HG02884 (cell line): ENCODE results near the gene OR2S2.
"Not testable (repeated sequence)": the region's sequence is repeated elsewhere in the genome, so short reads cannot be mapped to it uniquely, and the experiment has no call there.

Source experiments
- ATAC-seq: cut with Tn5 transposase; IDR thresholded peaks from one replicate; pipeline ENCODE4 v1.9.1; 2021; ENCODE audit warnings: mild to moderate bottlenecking, moderate library complexity; ENCODE audit not compliant: unreplicated experiment

Gene OR2S2

GRCh38 chr9:35934069-35934468, 23.9 kb downstream of the OR2S2 start:
- not testable (repeated sequence) for ATAC-seq

DNA sequence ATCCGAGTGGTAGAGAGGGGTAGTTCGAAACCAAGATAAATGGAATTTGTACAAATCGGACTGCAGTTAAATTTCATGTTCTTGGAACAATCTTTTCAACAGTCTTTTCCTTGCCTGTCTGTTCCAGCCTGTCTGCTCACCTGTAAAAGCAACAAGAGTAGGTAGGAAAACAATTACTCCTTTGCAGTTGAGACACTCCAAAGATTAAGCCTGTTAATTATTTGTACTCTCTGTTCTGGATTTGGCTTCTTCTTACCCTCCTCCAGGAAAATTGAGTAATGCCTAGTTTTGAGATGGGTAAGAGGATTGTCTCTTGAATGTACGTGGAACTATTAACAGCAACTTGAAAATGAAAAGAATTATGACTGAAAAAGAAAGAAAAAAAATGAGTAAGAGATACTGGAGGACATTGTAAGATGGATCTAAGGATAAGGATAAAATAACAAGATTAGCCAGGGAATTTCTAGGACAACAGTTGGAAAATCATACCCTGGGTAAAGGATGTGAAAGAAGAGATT, 24.3 kb downstream of the OR2S2 start:
- no peak for ATAC-seq

DNA sequence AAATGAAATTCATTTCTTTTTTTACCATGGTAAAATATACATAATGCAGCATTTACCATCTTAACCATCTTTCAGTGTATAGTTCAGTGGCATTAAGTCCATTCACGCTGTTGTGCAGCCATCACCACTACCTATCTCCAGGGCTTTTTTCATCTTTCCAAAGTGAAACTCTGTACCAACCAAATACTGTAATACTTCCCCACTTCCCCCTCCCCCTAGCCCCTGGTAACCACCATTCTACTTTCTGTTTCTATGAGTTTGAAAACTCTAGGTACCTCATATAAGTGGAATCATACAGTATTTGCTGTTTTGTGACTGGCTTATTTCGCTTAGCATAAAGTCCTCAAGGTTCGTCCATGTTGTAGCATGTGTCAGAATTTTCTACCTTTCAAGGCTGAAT, 25.2 kb downstream of the OR2S2 start:
- no peak for ATAC-seq

GRCh38 chr9:35930989-35931388, 27.0 kb downstream of the OR2S2 start:
- no peak for ATAC-seq

DNA sequence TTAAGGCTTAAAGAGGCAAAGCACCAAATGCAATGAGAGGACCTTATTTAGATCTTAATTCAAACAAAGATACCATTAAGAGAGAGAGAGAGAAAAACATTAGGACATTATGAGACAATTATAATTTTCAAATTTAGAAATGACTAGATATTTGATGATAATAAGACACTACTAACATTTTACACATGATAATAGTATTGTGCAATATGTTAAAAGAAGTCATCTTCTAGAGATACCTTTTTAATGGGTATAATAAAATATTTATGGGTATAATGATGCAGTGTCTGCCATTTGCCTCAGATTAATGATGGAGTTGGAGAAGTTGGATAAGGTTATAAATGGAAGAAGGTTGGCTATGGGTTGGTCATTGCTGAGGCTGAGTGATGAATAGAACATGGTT, 27.4 kb downstream of the OR2S2 start:
- ATAC-seq, result no peak

GRCh38 chr9:35929453-35929718, 28.6 kb downstream of the OR2S2 start:
- ATAC-seq, result no peak

DNA sequence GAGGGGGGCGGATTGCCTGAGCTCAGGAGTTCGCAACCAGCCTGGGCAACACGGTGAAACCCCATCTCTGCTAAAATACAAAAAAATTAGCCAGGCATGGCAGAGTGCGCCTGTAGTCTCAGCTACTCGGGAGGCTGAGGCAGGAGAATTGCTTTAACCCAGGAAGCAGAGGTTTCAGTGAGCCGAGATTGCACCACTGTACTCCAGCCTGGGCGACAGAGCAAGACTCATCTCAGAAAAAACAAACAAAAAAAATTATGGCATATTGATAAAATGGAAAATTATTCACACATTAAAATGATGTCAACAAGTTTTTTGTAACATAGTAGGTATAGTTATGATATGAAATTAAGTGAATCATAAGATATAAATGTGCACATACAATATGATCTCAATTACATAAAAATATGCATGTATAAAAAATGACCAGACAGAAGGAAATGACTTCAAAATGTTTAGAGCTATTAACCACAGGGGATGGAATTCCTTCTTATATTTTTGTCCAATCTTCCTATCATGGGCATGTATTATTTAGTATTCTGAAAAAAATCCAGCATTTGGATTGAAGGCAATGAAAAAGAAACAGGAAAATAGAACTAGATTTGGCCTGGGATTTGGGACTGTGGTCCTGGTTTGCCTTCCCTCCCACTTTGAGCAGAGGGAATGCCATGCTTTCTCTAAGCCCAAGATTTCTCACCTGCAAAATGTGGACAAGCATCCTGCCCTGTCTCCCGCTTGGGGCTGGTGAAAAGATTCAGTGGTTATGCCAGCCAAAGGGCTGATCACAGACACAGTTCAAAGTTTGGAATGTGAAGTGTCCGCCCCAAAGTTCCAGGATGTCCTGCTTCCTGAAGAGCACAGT, 29.1 kb downstream of the OR2S2 start:
- no peak for ATAC-seq

- no peak for ATAC-seq
Observed at GRCh38 chr9:35923927-35924763, 33.8 kb downstream of the OR2S2 start.

- ATAC-seq, result no peak
Observed at GRCh38 chr9:35923598-35923926, 34.4 kb downstream of the OR2S2 start.

- no peak for ATAC-seq
Observed at GRCh38 chr9:35920051-35920620, 37.8 kb downstream of the OR2S2 start.

- ATAC-seq, result no peak
Observed at GRCh38 chr9:35919212-35920008, 38.5 kb downstream of the OR2S2 start.

- no peak for ATAC-seq
Observed at GRCh38 chr9:35918780-35919179, 39.2 kb downstream of the OR2S2 start.

DNA sequence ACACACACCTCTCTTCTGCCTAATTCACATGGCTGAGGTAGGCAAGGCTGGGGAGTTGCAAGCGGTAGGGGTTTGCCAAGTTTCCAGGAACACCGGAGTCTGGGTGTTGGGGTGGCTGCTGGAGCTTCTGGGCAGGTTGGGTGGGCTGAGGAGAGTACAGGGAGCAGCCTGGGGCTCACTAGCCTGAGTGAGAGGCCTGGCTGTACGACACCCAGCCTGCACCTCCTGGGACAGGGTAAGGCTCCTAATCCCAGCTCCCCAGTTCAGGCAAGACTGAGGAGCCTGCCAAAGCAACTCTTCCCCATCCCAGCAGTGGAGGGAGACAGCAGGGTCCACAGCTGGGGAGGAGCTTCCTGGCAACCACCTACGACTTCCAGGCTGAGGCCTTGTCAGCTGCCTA, 40.7 kb downstream of the OR2S2 start:
- no peak for ATAC-seq

GRCh38 chr9:35915681-35916294, 42.2 kb downstream of the OR2S2 start:
- ATAC-seq, result no peak

DNA sequence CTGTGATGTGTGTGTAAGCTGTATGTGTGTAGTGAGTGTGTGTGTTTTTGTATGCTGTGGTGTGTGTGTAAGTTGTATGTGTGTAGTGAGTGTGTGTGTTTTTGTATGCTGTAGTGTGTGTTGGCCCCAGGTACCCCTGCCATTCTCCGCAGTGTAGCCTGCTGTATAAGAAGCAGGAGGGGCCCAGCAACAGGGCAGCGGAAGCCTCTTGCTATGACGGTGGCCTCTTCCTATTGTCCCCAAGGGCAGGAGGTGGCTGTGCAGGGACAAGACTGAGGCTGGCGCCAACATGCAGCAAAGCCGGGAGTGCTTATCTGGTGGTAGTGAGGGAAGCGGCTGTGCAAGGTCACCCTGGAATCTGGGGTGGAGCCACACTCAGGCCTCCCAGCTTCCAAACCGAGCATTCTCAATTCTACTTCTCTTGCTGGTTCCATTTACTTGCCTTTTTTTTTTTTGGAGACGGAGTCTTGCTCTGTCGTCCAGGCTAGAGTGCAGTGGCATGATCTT, 43.6 kb downstream of the OR2S2 start:
- ATAC-seq, result no peak

GRCh38 chr9:35913429-35913828, 44.5 kb downstream of the OR2S2 start:
- ATAC-seq, result not testable (repeated sequence)

- no peak for ATAC-seq
Observed at GRCh38 chr9:35912791-35913400, 45.1 kb downstream of the OR2S2 start.

- ATAC-seq, result no peak
Observed at GRCh38 chr9:35911690-35912089, 46.3 kb downstream of the OR2S2 start.

GRCh38 chr9:35910613-35911359, 47.2 kb downstream of the OR2S2 start:
- no peak for ATAC-seq
